HEK293 (cell line): ENCODE results near the gene CLIP3.

Experiments used
- PRDM4 ChIP-seq: fragments of 450-650 bp; formaldehyde crosslinking; IDR thresholded peaks from 2 replicates; pipeline ENCODE4 v1.5.1; 2017; ENCODE audit warnings: missing biosample characterization, missing genetic modification characterization
- SP2 ChIP-seq: fragments of 450-650 bp; formaldehyde crosslinking; IDR thresholded peaks from 2 replicates; pipeline ENCODE4 v1.5.1; 2016; ENCODE audit warnings: missing biosample characterization, missing genetic modification characterization
- YY1 ChIP-seq: fragments of 450-650 bp; formaldehyde crosslinking; IDR thresholded peaks from 2 replicates; pipeline ENCODE4 v1.5.1; 2018; ENCODE audit warnings: missing biosample characterization, missing genetic modification characterization
- ZBTB21 ChIP-seq: fragments of 450-650 bp; formaldehyde crosslinking; IDR thresholded peaks from 2 replicates; pipeline ENCODE4 v1.5.1; 2017; ENCODE audit warnings: missing biosample characterization, missing genetic modification characterization
- ZFP3 ChIP-seq: fragments of 450-650 bp; formaldehyde crosslinking; IDR thresholded peaks from 2 replicates; pipeline ENCODE4 v1.5.1; 2016; ENCODE audit warnings: low read depth, missing biosample characterization, missing genetic modification characterization
- ZNF132 ChIP-seq: fragments of 450-650 bp; formaldehyde crosslinking; IDR thresholded peaks from 2 replicates; pipeline ENCODE4 v1.5.1; 2017; ENCODE audit warnings: missing biosample characterization, missing genetic modification characterization, borderline replicate concordance
- ZNF2 ChIP-seq: fragments of 450-650 bp; formaldehyde crosslinking; IDR thresholded peaks from 2 replicates; pipeline ENCODE4 v1.5.1; 2016; ENCODE audit warnings: missing biosample characterization, missing genetic modification characterization
- ZNF785 ChIP-seq: fragments of 450-650 bp; formaldehyde crosslinking; IDR thresholded peaks from 2 replicates; pipeline ENCODE4 v1.5.1; 2016; ENCODE audit warnings: missing biosample characterization, missing genetic modification characterization
- TF ChIP-seq, protein P1 (sequence below): fragments of 450-650 bp; formaldehyde crosslinking; IDR thresholded peaks from 2 replicates; pipeline ENCODE4 v1.5.1; 2016; ENCODE audit warnings: missing biosample characterization, missing genetic modification characterization

DNA sequence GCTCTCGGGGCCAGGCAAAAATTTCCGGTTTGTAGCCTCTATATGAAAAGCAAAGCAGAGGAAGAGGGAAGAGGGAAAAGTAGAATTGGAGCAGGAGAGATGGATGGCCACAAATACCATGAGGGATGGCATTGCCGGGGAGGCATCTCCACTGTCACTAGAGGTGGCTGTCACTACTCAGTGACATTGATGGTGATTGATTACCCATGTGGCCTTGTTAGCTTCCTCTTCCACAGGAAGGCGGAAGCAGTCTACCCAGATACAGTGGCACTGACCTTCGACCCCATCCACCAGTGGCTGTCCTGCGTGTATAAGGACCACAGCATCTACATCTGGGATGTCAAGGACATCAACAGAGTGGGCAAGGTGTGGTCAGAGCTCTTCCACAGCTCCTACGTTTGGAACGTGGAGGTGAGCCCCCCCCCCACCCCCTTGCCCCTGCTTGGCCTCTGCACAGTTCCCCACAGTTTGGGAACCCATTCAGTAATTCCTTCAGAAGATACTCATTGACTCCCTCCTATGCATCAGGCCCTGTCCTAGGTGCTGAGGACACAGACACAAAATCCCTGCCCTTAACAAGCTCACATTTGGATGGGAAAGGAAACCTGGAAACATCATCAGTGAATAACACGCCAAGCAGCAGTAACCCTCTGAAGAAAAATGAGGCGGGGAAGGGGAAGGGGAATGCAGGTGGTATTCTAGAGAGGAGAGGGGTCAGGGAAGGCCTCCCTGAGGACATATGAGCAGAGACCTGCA, 40.6 kb upstream of the CLIP3 start:
- TF ChIP-seq SP2 (no peak), PRDM4 (no peak), ZNF785 (tag by site-specific recombination) (no peak), YY1 (tag by site-specific recombination) (no peak), ZFP3 (tag by site-specific recombination) (no peak), ZBTB21 (tag by site-specific recombination) (no peak), ZNF2 (tag by site-specific recombination) (no peak), ZNF132 (tag by site-specific recombination) (no peak)
- TF ChIP-seq, protein P1, sequence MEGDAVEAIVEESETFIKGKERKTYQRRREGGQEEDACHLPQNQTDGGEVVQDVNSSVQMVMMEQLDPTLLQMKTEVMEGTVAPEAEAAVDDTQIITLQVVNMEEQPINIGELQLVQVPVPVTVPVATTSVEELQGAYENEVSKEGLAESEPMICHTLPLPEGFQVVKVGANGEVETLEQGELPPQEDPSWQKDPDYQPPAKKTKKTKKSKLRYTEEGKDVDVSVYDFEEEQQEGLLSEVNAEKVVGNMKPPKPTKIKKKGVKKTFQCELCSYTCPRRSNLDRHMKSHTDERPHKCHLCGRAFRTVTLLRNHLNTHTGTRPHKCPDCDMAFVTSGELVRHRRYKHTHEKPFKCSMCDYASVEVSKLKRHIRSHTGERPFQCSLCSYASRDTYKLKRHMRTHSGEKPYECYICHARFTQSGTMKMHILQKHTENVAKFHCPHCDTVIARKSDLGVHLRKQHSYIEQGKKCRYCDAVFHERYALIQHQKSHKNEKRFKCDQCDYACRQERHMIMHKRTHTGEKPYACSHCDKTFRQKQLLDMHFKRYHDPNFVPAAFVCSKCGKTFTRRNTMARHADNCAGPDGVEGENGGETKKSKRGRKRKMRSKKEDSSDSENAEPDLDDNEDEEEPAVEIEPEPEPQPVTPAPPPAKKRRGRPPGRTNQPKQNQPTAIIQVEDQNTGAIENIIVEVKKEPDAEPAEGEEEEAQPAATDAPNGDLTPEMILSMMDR (tag by site-specific recombination), result no peak
